ENCODE measurements around the gene HSPB9.
"Not testable (repeated sequence)": the region's sequence is repeated elsewhere in the genome, so short reads cannot be mapped to it uniquely, and the experiment has no call there.

DNA sequence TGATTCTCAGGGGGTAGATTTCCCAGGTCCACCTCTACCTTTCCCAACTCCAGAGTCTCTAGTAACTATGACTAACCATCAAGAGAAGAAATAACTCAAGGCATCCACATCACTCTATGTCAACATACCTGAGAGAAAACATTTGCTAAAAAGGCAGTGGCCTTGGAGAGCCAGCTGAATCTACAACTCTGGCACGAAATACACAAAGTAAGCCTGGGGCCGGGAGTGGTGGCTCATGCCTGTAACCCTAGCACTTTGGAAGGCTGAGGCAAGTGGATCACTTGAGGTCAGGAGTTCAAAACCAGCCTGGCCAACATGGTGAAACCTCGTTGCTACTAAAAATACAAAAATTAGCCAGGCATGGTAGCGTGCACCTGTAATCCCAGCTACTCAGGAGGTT is 20.5 kb downstream of the HSPB9 start:
- TF ChIP-seq, protein P1, sequence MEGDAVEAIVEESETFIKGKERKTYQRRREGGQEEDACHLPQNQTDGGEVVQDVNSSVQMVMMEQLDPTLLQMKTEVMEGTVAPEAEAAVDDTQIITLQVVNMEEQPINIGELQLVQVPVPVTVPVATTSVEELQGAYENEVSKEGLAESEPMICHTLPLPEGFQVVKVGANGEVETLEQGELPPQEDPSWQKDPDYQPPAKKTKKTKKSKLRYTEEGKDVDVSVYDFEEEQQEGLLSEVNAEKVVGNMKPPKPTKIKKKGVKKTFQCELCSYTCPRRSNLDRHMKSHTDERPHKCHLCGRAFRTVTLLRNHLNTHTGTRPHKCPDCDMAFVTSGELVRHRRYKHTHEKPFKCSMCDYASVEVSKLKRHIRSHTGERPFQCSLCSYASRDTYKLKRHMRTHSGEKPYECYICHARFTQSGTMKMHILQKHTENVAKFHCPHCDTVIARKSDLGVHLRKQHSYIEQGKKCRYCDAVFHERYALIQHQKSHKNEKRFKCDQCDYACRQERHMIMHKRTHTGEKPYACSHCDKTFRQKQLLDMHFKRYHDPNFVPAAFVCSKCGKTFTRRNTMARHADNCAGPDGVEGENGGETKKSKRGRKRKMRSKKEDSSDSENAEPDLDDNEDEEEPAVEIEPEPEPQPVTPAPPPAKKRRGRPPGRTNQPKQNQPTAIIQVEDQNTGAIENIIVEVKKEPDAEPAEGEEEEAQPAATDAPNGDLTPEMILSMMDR (IDR thresholded peaks at IDR 0.05; ENCODE audit: extremely low read depth in 1 of 2, insufficient read depth in 1 of 2, low read depth in 1 of 2, low read length in 2 of 2): not testable (repeated sequence)
- TF ChIP-seq FOS (IDR thresholded peaks at IDR 0.05; ENCODE audit: borderline replicate concordance, insufficient read depth, low read length); EZH2 (IDR thresholded peaks at IDR 0.05; ENCODE audit: borderline replicate concordance, low read depth, low read length, severe bottlenecking); POLR2A (IDR thresholded peaks at IDR 0.05; ENCODE audit: low read depth, low read length); POLR2AphosphoS5 (IDR thresholded peaks at IDR 0.05; ENCODE audit: insufficient read depth, low read depth, low read length): not testable (repeated sequence)
- TF ChIP-seq, protein P2, sequence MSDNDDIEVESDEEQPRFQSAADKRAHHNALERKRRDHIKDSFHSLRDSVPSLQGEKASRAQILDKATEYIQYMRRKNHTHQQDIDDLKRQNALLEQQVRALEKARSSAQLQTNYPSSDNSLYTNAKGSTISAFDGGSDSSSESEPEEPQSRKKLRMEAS (IDR thresholded peaks at IDR 0.05; ENCODE audit: insufficient read depth, insufficient read length): not testable (repeated sequence)
